GM13977 (cell line): ENCODE data around the gene GAD1.

Experiments used
- DNase-seq: peaks from one replicate; pipeline ENCODE4 v3.0.0; 2012; ENCODE audit warnings: low spot score
- CTCF ChIP-seq: IDR thresholded peaks from 2 replicates; pipeline ENCODE4 v1.5.1; 2012; ENCODE audit warnings: mild to moderate bottlenecking, control low read depth; ENCODE audit not compliant: insufficient read depth; ENCODE audit errors: extremely low read depth, missing control alignments
- in situ Hi-C: fragments of 300-500 bp; cut with MboI; formaldehyde crosslinking; loops from one replicate; pipeline ENCODE4 v1.12.0; 2022; ENCODE audit warnings: low sequenced_read_pairs, low pct_unique_long_range_greater_than_20kb, mixed read lengths, inconsistent platforms; ENCODE audit not compliant: unreplicated experiment

GAD1 gene

DNA sequence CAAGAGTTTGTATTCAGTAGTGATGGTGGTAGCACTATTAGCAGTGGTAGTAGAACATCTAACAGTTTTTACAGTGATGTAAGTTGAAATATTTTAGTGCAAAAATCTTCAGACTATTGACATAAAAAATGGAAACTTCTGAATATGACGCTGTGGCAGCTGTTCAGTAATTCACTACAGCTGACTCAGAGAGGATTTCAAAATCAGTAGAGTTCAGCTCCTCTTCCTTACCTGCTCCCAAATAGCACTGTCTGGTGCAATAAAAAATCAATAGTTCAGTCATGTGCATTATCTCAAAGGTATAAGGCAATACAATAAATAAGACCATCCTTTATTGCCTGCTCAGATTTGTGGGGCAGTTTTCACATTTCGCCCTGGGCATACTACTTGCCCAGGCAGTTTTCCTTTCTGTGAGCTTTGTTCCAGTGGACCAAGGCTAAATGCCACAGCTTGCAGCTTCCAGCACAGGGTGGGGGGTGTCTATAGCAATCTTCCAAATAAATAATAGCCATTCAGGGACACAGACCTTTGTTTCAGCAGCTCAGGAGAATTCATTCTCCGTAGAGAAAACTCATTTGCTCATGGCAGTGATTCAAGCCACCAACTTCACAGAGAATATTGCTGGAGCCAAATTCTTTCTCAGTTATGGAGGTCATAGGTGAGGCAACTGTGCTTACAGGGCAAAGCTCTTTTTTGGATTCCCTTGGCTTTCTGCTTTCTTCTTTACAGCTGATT is 78.5 kb downstream of the GAD1 start:
- no peak for DNase-seq
- TF ChIP-seq CTCF, result no peak
- in situ Hi-C loops, result no loop called here

DNA sequence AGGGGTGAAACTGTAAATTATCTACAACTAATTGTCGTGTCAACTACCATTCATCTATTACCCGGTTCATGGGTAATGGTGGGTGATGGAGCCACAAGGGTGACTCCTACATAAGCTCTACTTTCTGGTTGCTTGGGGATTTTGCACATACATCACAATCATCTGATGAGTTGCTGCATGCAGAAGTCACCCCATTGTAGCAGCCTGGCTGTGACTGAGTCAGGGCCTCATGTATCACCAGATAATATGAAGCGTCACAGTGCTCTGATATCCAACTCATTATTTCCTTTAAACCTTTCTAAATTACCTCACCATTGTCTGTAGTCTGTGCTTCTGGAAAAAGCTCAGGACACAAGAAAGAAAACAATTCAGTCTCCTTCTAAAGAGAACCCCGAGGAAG is 79.9 kb downstream of the GAD1 start:
- in situ Hi-C loops, result no loop called here
- TF ChIP-seq CTCF, result no peak
- no peak for DNase-seq

DNA sequence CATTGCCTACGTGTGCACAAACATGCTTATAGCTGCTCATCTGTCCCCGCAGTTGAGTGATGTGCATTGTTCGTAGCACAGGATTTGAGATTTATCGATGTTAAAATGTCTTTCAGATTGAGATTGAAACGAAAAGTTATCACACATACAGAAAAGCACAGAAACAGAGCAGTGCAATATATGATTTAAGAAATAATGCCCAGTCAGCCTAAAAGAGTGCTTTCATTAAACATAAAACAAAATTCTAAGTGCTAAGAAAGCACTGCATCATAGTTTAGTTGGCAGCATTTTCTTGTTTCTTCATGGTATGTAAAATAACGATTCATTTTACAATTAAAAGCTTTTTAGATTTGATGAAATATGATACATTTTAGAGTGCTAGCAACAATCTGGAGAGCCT is 80.4 kb downstream of the GAD1 start:
- TF ChIP-seq CTCF, result no peak
- in situ Hi-C loops, result no loop called here

DNA sequence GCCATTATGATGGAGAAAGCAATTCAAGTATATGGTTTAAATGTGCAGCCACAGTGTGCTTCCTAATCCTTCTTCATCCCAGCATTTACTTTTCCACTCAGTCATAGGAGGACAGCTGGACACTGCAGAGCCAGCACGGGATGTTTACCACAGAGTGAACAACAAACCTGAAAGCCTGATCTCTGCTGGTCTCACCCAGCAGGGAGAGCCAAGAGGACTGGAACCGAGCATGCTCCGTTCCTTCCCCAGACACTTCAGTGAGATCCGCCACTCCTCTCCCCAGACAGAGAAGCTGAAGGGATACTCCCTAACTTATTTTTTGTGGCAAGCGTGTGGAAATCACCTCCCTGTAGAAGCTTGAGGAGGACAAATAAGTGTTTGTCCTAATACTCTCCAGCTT is 89.2 kb downstream of the GAD1 start:
- TF ChIP-seq CTCF, result no peak
- in situ Hi-C loops, result no loop called here
- no peak for DNase-seq

More for the DNA sequence above, 80.4 kb downstream of the GAD1 start:
- DNase-seq, result no peak
